H9 (cell line): ENCODE data around the gene LRRC42. TPM values are rescaled to one million over a fixed set of nuclear protein-coding genes. Genes with fewer than 3 reads are reported as not detected.

ENCODE experiments used
- DNase-seq: peaks from one replicate; pipeline ENCODE4 v3.0.0-alpha.2; 2017
- H2AFZ ChIP-seq: one replicate; pipeline ENCODE4 v1.6.1; 2013; ENCODE audit warnings: mild to moderate bottlenecking, low read length, control low read depth, moderate library complexity
- H2AK5ac ChIP-seq: 2 replicates; pipeline ENCODE4 v1.6.1; 2013; ENCODE audit warnings: low read length, control low read depth, mixed read lengths; ENCODE audit not compliant: insufficient read length
- H2BK120ac ChIP-seq: one replicate; pipeline ENCODE4 v1.6.1; 2013; ENCODE audit warnings: low read depth, mild to moderate bottlenecking, low read length, control low read depth, inconsistent platforms; ENCODE audit not compliant: poor library complexity, severe bottlenecking
- H2BK12ac ChIP-seq: 2 replicates; pipeline ENCODE4 v1.6.1; 2013; ENCODE audit warnings: low read length, control low read depth, mixed read lengths, low read depth; ENCODE audit not compliant: insufficient read length
- H2BK15ac ChIP-seq: 2 replicates; pipeline ENCODE4 v1.6.1; 2013; ENCODE audit warnings: low read depth, low read length, control low read depth
- H2BK20ac ChIP-seq: one replicate; pipeline ENCODE4 v1.6.1; 2013; ENCODE audit warnings: low read depth, mild to moderate bottlenecking, low read length, control low read depth, inconsistent platforms; ENCODE audit not compliant: poor library complexity, severe bottlenecking
- H2BK5ac ChIP-seq: 2 replicates; pipeline ENCODE4 v1.6.1; 2013; ENCODE audit warnings: low read length, control low read depth, mixed read lengths; ENCODE audit not compliant: insufficient read length
- H3K14ac ChIP-seq: 2 replicates; pipeline ENCODE4 v1.6.1; 2013; ENCODE audit warnings: low read length, control low read depth; ENCODE audit not compliant: insufficient read depth
- H3K18ac ChIP-seq: 2 replicates; pipeline ENCODE4 v1.6.1; 2013; ENCODE audit warnings: low read depth, mild to moderate bottlenecking, mixed read lengths, low read length, control low read depth; ENCODE audit not compliant: insufficient read length
- H3K23ac ChIP-seq: 2 replicates; pipeline ENCODE4 v1.6.1; 2013; ENCODE audit warnings: low read length, control low read depth, mixed read lengths, low read depth; ENCODE audit not compliant: insufficient read length
- H3K23me2 ChIP-seq: 2 replicates; pipeline ENCODE4 v1.6.1; 2013; ENCODE audit warnings: low read depth, mild to moderate bottlenecking, mixed read lengths, low read length, control low read depth; ENCODE audit not compliant: insufficient read length, poor library complexity, severe bottlenecking
- H3K27ac ChIP-seq: 2 replicates; pipeline ENCODE4 v1.5.1; 2013; ENCODE audit warnings: low read length, control low read depth, mixed read lengths, low read depth; ENCODE audit not compliant: insufficient read length
- H3K27me3 ChIP-seq: 2 replicates; pipeline ENCODE4 v1.6.1; 2013; ENCODE audit warnings: low read length, control low read depth, inconsistent platforms; ENCODE audit not compliant: insufficient read depth
- H3K4ac ChIP-seq: 2 replicates; pipeline ENCODE4 v1.6.1; 2013; ENCODE audit warnings: low read depth, mild to moderate bottlenecking, control low read depth, inconsistent platforms, low read length, moderate library complexity
- H3K4me1 ChIP-seq: 2 replicates; pipeline ENCODE4 v1.6.1; 2013; ENCODE audit warnings: low read length, control low read depth, inconsistent platforms; ENCODE audit not compliant: insufficient read depth
- H3K4me2 ChIP-seq: 2 replicates; pipeline ENCODE4 v1.6.1; 2013; ENCODE audit warnings: low read length, control low read depth, mixed read lengths; ENCODE audit not compliant: insufficient read length, insufficient read depth
- H3K56ac ChIP-seq: 2 replicates; pipeline ENCODE4 v1.6.1; 2013; ENCODE audit warnings: low read depth, mild to moderate bottlenecking, mixed read lengths, low read length, control low read depth; ENCODE audit not compliant: insufficient read length
- H3K79me1 ChIP-seq: 2 replicates; pipeline ENCODE4 v1.6.1; 2013; ENCODE audit warnings: low read depth, mild to moderate bottlenecking, moderate library complexity, low read length, control low read depth, inconsistent platforms; ENCODE audit not compliant: insufficient read depth, poor library complexity, severe bottlenecking
- H3K79me2 ChIP-seq: 2 replicates; pipeline ENCODE4 v1.6.1; 2013; ENCODE audit warnings: low read length, control low read depth, inconsistent platforms; ENCODE audit not compliant: insufficient read depth
- H3K9ac ChIP-seq: 2 replicates; pipeline ENCODE4 v1.6.1; 2013; ENCODE audit warnings: low read length, control low read depth, mixed read lengths; ENCODE audit not compliant: insufficient read length; ENCODE audit errors: extremely low read depth
- H3K9me3 ChIP-seq: one replicate; pipeline ENCODE4 v1.6.1; 2013; ENCODE audit warnings: low read depth, low read length, inconsistent platforms; ENCODE audit not compliant: control insufficient read depth
- H3T11ph ChIP-seq: one replicate; pipeline ENCODE4 v1.6.1; 2013; ENCODE audit warnings: mild to moderate bottlenecking, low read length, control low read depth, inconsistent platforms
- H4K20me1 ChIP-seq: one replicate; pipeline ENCODE4 v1.6.1; 2013; ENCODE audit not compliant: control insufficient read depth, insufficient read length, insufficient read depth
- H4K5ac ChIP-seq: 2 replicates; pipeline ENCODE4 v1.6.1; 2013; ENCODE audit warnings: low read depth, mild to moderate bottlenecking, mixed read lengths, low read length, control low read depth; ENCODE audit not compliant: insufficient read length
- H4K8ac ChIP-seq: replicated peaks from 2 replicates; pipeline ENCODE4 v1.6.1; 2013; ENCODE audit warnings: low read length, control low read depth, mixed read lengths, low read depth; ENCODE audit not compliant: insufficient read length
- H4K91ac ChIP-seq: 2 replicates; pipeline ENCODE4 v1.6.1; 2013; ENCODE audit warnings: low read depth, mild to moderate bottlenecking, moderate library complexity, mixed read lengths, low read length, control low read depth; ENCODE audit not compliant: insufficient read length
- H3K27ac Mint-ChIP-seq, 3 experiments: 2 replicates in 2 of 3; 3 replicates in 1 of 3; pipeline ENCODE4 v1.8.0; 2020 to 2021; ENCODE audit warnings: mixed read lengths in 3 of 3, mild to moderate bottlenecking in 1 of 3, moderate library complexity in 1 of 3
- H3K27me3 Mint-ChIP-seq: 2 replicates; pipeline ENCODE4 v1.8.0; 2021; ENCODE audit warnings: low read depth, mild to moderate bottlenecking, moderate library complexity, mixed read lengths
- H3K36me3 Mint-ChIP-seq, 3 experiments: 2 replicates in 2 of 3; 3 replicates in 1 of 3; pipeline ENCODE4 v1.8.0; 2020 to 2021; ENCODE audit warnings: low read depth in 3 of 3, mixed read lengths in 3 of 3; ENCODE audit not compliant: insufficient read depth in 1 of 3
- H3K4me1 Mint-ChIP-seq, 2 experiments: 2 replicates each; pipeline ENCODE4 v1.8.0; 2020; ENCODE audit warnings: mixed read lengths in 2 of 2
- H3K4me3 Mint-ChIP-seq, 2 experiments: 2 replicates in 1 of 2; 3 replicates in 1 of 2; pipeline ENCODE4 v1.8.0; 2020 to 2021; ENCODE audit warnings: mild to moderate bottlenecking in 2 of 2, mixed read lengths in 2 of 2, moderate library complexity in 1 of 2
- H3K9me3 Mint-ChIP-seq, 2 experiments: 2 replicates in 1 of 2; 3 replicates in 1 of 2; pipeline ENCODE4 v1.8.0; 2020; ENCODE audit warnings: mild to moderate bottlenecking in 2 of 2, mixed read lengths in 2 of 2, moderate library complexity in 1 of 2
- CTCF ChIP-seq: fragments of 200-600 bp; sonication (generic); conservative IDR thresholded peaks from 3 replicates; pipeline ENCODE4 v1.8.0; 2021; ENCODE audit warnings: antibody characterized with exemption, mild to moderate bottlenecking
- WGBS: extraction: QIAGEN DNeasy Blood & Tissue Kit; methylation state at CpG from one replicate; pipeline ENCODE4 v1.1.7; 2013; ENCODE audit warnings: missing lambda C conversion rate, low lambda C conversion rate, mixed read lengths; ENCODE audit not compliant: insufficient read length; ENCODE audit errors: extremely low coverage; 5-methylcytosine and 5-hydroxymethylcytosine counted together
- total RNA-seq: library from RNA; stranded (reverse); gene quantifications from 2 replicates; pipeline ENCODE4 v1.2.1, GENCODE V29; 2021

Gene LRRC42
- total RNA-seq, 1 experiment from 2014 or later: 36.3 TPM

- Histone ChIP-seq H3K18ac (no peak overlapping the region), H3K4me2 (peak overlapping the region; percentile 65), H2BK12ac (no peak overlapping the region), H3K79me2 (no peaks in the 10 kb centered on the region; the same call in 1 of the 2 replicates), H3K23ac (no peak overlapping the region), H4K91ac (no peak overlapping the region), H3K9ac (no peak overlapping the region), H3K27ac (no peak overlapping the region), H4K20me1 (no peaks in the 10 kb centered on the region), H3K4me1 (peaks cover 5% of the 10 kb centered on the region; the same call in 1 of the 2 replicates), H2BK5ac (no peak overlapping the region), H3T11ph (no peak overlapping the region), H4K5ac (no peak overlapping the region), H2BK20ac (no peak overlapping the region), H3K27me3 (no peaks in the 10 kb centered on the region), H3K79me1 (no peaks in the 10 kb centered on the region), H3K56ac (no peak overlapping the region), H2AK5ac (no peak overlapping the region), H3K9me3 (no peaks in the 10 kb centered on the region), H2BK15ac (no peak overlapping the region), H3K14ac (no peak overlapping the region), H2AFZ (no peak overlapping the region), H4K8ac (no peak overlapping the region), H3K4ac (no peak overlapping the region), H2BK120ac (no peak overlapping the region), H3K23me2 (peaks cover 13% of the 10 kb centered on the region)
- peak; percentile 31 for DNase-seq
- Mint-ChIP-seq H3K27ac (peak overlapping the region in 2 of 3 experiments; percentile 21 to 85; a peak in 1 of 7 replicates), H3K27me3 (no peaks in the 10 kb centered on the region; the same call in none of the 2 replicates), H3K4me3 (peak overlapping the region; percentile 91 to 97), H3K9me3 (no peaks in the 10 kb centered on the region), H3K4me1 (peaks cover 39 to 53% of the 10 kb centered on the region in 2 experiments), H3K36me3 (peaks cover 0 to 5% (median 0%) of the 10 kb centered on the region in 3 experiments; a peak in 3 of 7 replicates)
- no CpG with 5 or more reads among the region's 20 CpGs for WGBS
- no peak for TF ChIP-seq CTCF
Measured at GRCh38 chr1:53944469-53945182, 1.5 kb upstream of the LRRC42 start.
